Brain microvascular endothelial cell (primary cell): ENCODE measurements around the gene SLC7A1.
A peak's percentile ranks its signal among the peaks of the same experiment; 100 is the strongest.

Experiments used
- DNase-seq: peaks from one replicate; pipeline ENCODE4 v3.0.0-alpha.2; 2020
- H3K27ac ChIP-seq: fragments of 250-450 bp; sonication (Bioruptor Pico); 2 replicates; pipeline ENCODE4 v1.5.1; 2020; ENCODE audit warnings: mild to moderate bottlenecking, moderate library complexity
- H3K27me3 ChIP-seq: fragments of 250-450 bp; sonication (Bioruptor Pico); replicated peaks from 2 replicates; pipeline ENCODE4 v1.5.1; 2020; ENCODE audit warnings: mild to moderate bottlenecking
- H3K36me3 ChIP-seq: fragments of 250-450 bp; sonication (Bioruptor Pico); replicated peaks from 2 replicates; pipeline ENCODE4 v1.5.1; 2020; ENCODE audit warnings: mild to moderate bottlenecking
- H3K4me3 ChIP-seq: 2 replicates; pipeline ENCODE4 v1.5.1; 2011; ENCODE audit warnings: low read depth, mild to moderate bottlenecking, control low read depth, low read length, moderate library complexity
- in situ Hi-C: cut with HindIII; loops from 2 replicates; pipeline ENCODE4 v1.10.0; 2017; ENCODE audit warnings: low sequenced_read_pairs, low pct_ligation_motif_present
- TF ChIP-seq, protein P1 (sequence below): IDR thresholded peaks from 2 replicates; pipeline ENCODE4 v1.5.1; 2011; ENCODE audit warnings: low read depth, mild to moderate bottlenecking, moderate library complexity, low read length, control low read depth, inconsistent platforms; ENCODE audit errors: missing control alignments

The SLC7A1 gene

DNA sequence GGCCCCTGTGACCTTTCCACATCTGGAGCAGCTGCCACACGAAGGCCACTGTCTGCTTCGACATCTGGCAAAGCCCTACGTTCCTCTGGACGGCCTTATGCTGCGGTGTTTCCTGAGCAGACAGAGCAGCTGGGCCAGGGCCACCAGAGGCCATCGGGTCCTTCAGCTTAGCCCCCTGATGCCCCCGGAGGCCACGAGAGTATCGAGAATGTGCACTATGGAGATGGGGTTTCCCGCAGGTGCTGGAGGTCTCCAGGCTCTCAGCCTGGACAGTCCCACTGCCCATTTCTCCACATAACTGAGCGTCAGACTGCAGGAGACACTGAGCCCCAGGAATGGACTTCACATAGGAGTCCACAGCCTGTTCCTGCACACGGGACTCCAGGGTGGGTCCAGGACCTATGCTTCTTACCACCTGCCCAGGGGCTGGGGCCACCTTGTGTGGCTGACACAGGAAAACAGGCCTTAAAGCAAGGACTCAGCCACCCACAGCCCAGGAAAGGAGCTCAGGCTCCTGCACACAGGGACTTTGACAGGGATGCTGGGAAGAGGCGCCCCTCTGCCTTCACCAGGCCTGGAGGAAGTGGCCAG, 80.7 kb downstream of the SLC7A1 start:
- DNase-seq, result no peak
- peak overlapping the region; percentile 11 for H3K27ac ChIP-seq
- peaks cover 80% of the 10 kb centered on the region for H3K36me3 ChIP-seq
- TF ChIP-seq, protein P1, sequence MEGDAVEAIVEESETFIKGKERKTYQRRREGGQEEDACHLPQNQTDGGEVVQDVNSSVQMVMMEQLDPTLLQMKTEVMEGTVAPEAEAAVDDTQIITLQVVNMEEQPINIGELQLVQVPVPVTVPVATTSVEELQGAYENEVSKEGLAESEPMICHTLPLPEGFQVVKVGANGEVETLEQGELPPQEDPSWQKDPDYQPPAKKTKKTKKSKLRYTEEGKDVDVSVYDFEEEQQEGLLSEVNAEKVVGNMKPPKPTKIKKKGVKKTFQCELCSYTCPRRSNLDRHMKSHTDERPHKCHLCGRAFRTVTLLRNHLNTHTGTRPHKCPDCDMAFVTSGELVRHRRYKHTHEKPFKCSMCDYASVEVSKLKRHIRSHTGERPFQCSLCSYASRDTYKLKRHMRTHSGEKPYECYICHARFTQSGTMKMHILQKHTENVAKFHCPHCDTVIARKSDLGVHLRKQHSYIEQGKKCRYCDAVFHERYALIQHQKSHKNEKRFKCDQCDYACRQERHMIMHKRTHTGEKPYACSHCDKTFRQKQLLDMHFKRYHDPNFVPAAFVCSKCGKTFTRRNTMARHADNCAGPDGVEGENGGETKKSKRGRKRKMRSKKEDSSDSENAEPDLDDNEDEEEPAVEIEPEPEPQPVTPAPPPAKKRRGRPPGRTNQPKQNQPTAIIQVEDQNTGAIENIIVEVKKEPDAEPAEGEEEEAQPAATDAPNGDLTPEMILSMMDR, result no peak
- no peak overlapping the region for H3K4me3 ChIP-seq
- in situ Hi-C loops, result no loop called here
- H3K27me3 ChIP-seq, result no peaks in the 10 kb centered on the region

DNA sequence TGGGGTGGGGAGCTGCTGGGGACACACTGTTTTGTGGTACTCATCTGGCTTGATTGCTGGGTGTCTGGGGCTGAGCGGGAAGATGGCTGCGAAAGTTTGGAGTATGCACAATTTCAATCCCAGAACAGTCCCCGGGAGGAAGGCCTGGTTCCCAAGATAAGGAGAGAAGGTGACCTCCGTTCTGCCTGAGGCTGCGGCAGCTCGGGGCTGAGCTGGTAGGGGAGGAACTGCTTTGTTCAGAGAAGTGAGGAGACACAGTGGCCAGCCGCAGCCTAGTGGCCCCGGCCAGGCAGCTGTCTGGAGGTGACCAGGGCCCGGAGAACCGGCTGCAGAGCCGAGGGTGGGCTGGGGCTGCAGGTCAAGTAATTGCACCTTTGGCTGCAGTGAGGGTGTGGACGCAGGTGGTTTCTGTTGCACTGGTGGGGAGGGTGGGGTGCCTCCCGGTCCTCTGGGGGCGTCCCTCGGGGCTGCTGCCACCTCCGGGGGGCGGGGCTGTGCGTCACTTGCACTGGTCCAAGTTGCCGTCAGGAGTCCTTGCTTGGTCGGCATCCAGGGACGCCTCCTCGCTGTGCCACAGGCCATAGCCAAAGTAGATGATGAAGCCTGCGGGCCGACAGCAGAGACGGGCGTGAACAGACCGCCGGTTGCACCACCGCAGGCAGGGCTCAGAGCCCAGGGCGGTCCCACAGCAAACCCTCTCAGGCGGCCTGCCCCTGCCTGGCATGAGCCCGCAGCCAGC, 81.3 kb downstream of the SLC7A1 start:
- Histone ChIP-seq H3K27ac (no peak overlapping the region), H3K36me3 (peaks cover 77% of the 10 kb centered on the region), H3K4me3 (no peak overlapping the region), H3K27me3 (no peaks in the 10 kb centered on the region)
- no peak for DNase-seq
- in situ Hi-C loops, result no loop called here
- TF ChIP-seq, protein P1, result no peak

DNA sequence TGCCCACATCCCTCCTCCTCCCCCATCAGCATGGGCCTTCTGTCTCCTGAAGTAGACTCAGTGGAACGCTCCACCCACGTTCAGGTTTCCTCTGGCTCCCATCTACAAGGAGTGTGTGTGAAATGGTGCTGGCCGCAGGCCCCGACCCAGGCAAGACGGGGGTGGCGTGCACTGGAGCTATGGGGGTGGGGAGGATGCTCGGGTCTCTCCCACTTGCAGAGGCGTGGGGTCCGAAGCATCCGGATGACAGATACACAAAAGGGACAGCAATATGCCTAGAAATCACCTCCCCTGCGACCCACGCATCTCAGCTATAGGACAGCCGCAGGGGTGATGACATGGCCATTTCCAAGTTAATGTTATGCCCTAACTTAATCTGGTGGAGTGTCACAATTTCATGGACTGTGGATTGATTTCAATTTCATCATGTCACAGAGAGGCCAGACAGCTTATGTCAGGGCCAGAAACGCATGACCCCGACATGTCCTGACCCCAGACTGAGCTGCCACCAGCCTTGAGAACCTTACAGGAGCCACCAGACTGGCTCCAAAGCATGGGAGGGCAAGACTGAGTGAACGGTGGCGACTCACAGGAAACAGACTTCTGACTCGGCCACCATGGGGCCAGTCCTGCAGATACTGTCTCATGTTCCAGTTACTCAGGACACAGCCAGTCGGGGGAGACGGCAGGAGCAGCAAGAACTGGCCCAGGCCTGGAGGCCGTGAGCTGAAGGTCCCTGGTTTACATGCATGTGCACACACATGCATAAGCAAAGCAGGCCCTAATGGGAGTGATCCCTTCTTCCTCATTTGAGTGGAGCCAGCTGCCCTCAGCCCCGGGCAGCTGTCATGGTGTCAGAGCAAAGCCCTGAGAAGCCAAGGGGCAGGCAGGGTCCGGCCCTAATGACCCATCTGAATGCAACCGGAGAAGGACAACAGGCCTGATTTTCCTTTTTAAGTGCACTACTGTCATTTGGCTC, 82.2 kb downstream of the SLC7A1 start:
- in situ Hi-C loops, result no loop called here
- H3K27ac ChIP-seq, result no peak overlapping the region
- peaks cover 71% of the 10 kb centered on the region for H3K36me3 ChIP-seq
- DNase-seq, result no peak
- H3K27me3 ChIP-seq, result no peaks in the 10 kb centered on the region
- H3K4me3 ChIP-seq, result no peak overlapping the region
- TF ChIP-seq, protein P1, result no peak

DNA sequence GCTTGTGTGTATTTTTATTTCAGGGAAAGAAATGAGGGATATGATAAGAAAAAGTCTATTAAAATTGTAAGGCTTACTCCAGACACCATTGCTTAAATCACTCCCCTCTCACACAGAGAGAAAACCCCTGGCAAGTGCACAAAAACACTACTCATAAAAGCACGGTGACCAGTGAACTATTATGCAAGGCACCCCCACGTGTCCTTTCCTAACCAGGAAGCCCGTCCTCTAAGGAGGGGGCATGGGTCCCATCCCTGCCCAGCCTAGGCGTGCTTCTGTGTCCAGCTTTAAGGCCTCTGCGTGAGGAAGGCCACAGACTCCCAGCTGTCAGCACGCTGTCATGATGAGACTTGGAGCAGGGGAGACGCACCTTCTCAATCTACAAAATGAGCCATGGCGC, 83.5 kb downstream of the SLC7A1 start:
- TF ChIP-seq, protein P1, result no peak
- in situ Hi-C loops, result no loop called here
- H3K27me3 ChIP-seq, result no peaks in the 10 kb centered on the region
- H3K27ac ChIP-seq, result no peak overlapping the region
- H3K4me3 ChIP-seq, result no peak overlapping the region
- no peak for DNase-seq
- peaks cover 60% of the 10 kb centered on the region for H3K36me3 ChIP-seq

DNA sequence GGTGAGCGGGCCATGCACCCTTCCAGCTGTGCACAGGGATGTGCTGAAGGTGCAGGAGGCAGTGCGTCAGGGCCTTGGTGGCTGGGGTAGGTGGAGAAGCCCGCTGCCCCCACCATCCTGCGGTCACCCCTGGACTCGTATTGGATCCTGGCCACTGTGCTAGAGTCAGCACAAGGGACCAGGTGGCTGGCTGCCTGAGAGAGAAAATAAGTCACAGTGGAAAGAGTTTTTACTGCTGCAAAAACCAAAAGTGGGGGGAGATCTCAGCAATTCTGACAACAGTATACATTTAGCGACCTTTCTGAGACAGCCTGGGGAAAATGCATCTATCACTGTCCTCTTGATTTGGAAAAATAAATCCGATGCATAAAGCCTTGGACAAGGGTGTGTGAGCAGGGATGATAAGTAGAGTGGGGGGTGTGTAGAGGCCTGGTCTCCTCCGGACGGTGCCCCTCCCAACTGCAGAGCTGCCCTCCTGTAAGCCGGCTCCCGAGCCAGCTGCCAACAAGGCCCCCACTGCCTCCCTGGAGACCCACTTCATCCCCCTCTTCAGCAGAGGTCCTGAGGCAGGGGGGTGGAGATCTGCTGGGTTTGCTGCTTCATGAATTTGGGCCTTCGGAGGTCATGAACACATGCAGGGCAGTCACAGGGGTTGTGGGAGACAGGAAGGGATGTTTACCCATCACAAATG, 84.2 kb downstream of the SLC7A1 start:
- DNase-seq, result no peak
- in situ Hi-C loops, result no loop called here
- no peaks in the 10 kb centered on the region for H3K27me3 ChIP-seq
- H3K4me3 ChIP-seq, result no peak overlapping the region
- peaks cover 53% of the 10 kb centered on the region for H3K36me3 ChIP-seq
- TF ChIP-seq, protein P1, result no peak
- H3K27ac ChIP-seq, result no peak overlapping the region
